K562 (cell line): Measurements from ENCODE around the gene ALG1. TPM values are rescaled to one million over a fixed set of nuclear protein-coding genes. Genes with fewer than 3 reads are reported as not detected.

Experiments used
- CBX8 ChIP-seq: fragments of 200-600 bp; sonication (generic); IDR thresholded peaks from 2 replicates; pipeline ENCODE4 v1.6.1; 2012; ENCODE audit warnings: borderline replicate concordance, mixed run types, low read depth, mild to moderate bottlenecking, moderate library complexity, mixed read lengths, low read length, control low read depth, inconsistent platforms; ENCODE audit not compliant: poor library complexity, severe bottlenecking; ENCODE audit errors: extremely low read depth
- CEBPB ChIP-seq: fragments of 450-650 bp; IDR thresholded peaks from 2 replicates; pipeline ENCODE4 v1.6.1; 2016; ENCODE audit warnings: missing genetic modification characterization, missing compliant biosample characterization
- CHAMP1 ChIP-seq: fragments of 450-650 bp; IDR thresholded peaks from 2 replicates; pipeline ENCODE4 v1.6.1; 2016; ENCODE audit warnings: mild to moderate bottlenecking
- CUX1 ChIP-seq: fragments of 200-800 bp; sonication (Bioruptor generic); IDR thresholded peaks from 2 replicates; pipeline ENCODE4 v1.6.1; 2016; ENCODE audit warnings: missing genetic modification characterization, missing compliant biosample characterization
- DIDO1 ChIP-seq: fragments of 450-650 bp; IDR thresholded peaks from 2 replicates; pipeline ENCODE4 v1.6.1; 2016; ENCODE audit warnings: low read depth, missing biosample characterization, missing genetic modification characterization
- EP400 ChIP-seq: fragments of 450-650 bp; IDR thresholded peaks from 2 replicates; pipeline ENCODE4 v1.6.1; 2017; ENCODE audit warnings: antibody characterized with exemption, mild to moderate bottlenecking, moderate library complexity
- GMEB1 ChIP-seq: fragments of 250-450 bp; sonication (Bioruptor Pico); IDR thresholded peaks from 2 replicates; pipeline ENCODE4 v1.4.0; 2020; ENCODE audit warnings: mild to moderate bottlenecking
- NFRKB ChIP-seq: fragments of 450-650 bp; IDR thresholded peaks from 2 replicates; pipeline ENCODE4 v1.6.1; 2016; ENCODE audit warnings: low read depth
- TBP ChIP-seq: optimal IDR thresholded peaks from 2 replicates; pipeline ENCODE3; 2011; ENCODE audit warnings: low read depth, low read length, improper control_type of control experiment
- TSHZ1 ChIP-seq: fragments of 250-450 bp; sonication (Bioruptor Pico); IDR thresholded peaks from 2 replicates; pipeline ENCODE4 v1.4.0; 2020; ENCODE audit warnings: mild to moderate bottlenecking, moderate library complexity
- U2AF1 ChIP-seq: fragments of 200-400 bp; formaldehyde crosslinking; optimal IDR thresholded peaks from 2 replicates; pipeline ENCODE3; 2017; ENCODE audit warnings: mild to moderate bottlenecking, low read depth, low read length, moderate library complexity
- ZNF586 ChIP-seq: fragments of 450-650 bp; formaldehyde crosslinking; conservative IDR thresholded peaks from 2 replicates; pipeline ENCODE4 v1.4.0; 2020; ENCODE audit warnings: mild to moderate bottlenecking, moderate library complexity
- ZNF76 ChIP-seq: fragments of 250-450 bp; sonication (Bioruptor Pico); IDR thresholded peaks from 2 replicates; pipeline ENCODE4 v1.4.0; 2020; ENCODE audit warnings: mild to moderate bottlenecking, moderate library complexity, borderline replicate concordance
- polyA plus RNA-seq, 8 experiments: library from polyadenylated mRNA; depleted of rRNA in 4 of 8; stranded (reverse) in 5 of 8; unstranded in 3 of 8; fragments of >200 nt; fragmentation: Nextera tagmentation in 2 of 8; fragmentation: Illumina TruSeq in 1 of 8; extraction: Ambion mirVana in 2 of 8; extraction: Trizol in 1 of 8; gene quantifications; 2 replicates each; pipeline versions ENCODE4 v1.2.1 to v1.2.3, GENCODE V29; 2011 to 2014; ENCODE audit warnings: inconsistent platforms in 1 of 8, missing spikeins in 1 of 8
- total RNA-seq, 7 experiments: library from RNA; depleted of rRNA in 6 of 7; stranded (reverse); fragments of >200 nt in 6 of 7; fragmentation: Illumina TruSeq in 2 of 7; extraction: Trizol in 2 of 7; gene quantifications; 2 replicates each; pipeline versions ENCODE4 v1.2.1 to v1.2.3, GENCODE V29; 2011 to 2021; ENCODE audit warnings: low replicate concordance in 1 of 7

Gene ALG1
- total and polyA plus RNA-seq, 9 of the 15 experiments (the other 6 are each of a cell fraction or from before 2014, with no cell fraction given) = 1.1 to 26.4 (median 18.3) TPM

- TF ChIP-seq NFRKB = peak; percentile 62
- no peak for TF ChIP-seq TSHZ1
- no peak for TF ChIP-seq ZNF586 (CRISPR knock-in tag)
- TF ChIP-seq ZNF76 (CRISPR knock-in tag) = no peak
- TF ChIP-seq EP400 = peak; percentile 62; the same call in 1 of the 2 replicates
- TF ChIP-seq CUX1 (CRISPR knock-in tag) = 0 out of 2 replicates have a peak, but pooled peaks have one; percentile 54
- peak; percentile 95 for TF ChIP-seq DIDO1 (tag)
- peak; percentile 42 for TF ChIP-seq GMEB1
- no peak for TF ChIP-seq CEBPB (tag)
- TF ChIP-seq CBX8 = no peak
- TF ChIP-seq CHAMP1 = no peak
- TF ChIP-seq TBP = peak; percentile 89
- TF ChIP-seq U2AF1 = peak; percentile 90
These were observed 38.1 kb upstream of the ALG1 start, which contains the start of gene NAGPA (continued) for GRCh38 chr16:5033256-5034166.
